ENCODE measurements around the gene ATG5. TPM values are rescaled to one million over a fixed set of nuclear protein-coding genes. Genes with fewer than 3 reads are reported as not detected.

Gene ATG5
- polyA plus RNA-seq, 1 of the 3 experiments (the other 2 are of a cell fraction), result 15.5 TPM

DNA sequence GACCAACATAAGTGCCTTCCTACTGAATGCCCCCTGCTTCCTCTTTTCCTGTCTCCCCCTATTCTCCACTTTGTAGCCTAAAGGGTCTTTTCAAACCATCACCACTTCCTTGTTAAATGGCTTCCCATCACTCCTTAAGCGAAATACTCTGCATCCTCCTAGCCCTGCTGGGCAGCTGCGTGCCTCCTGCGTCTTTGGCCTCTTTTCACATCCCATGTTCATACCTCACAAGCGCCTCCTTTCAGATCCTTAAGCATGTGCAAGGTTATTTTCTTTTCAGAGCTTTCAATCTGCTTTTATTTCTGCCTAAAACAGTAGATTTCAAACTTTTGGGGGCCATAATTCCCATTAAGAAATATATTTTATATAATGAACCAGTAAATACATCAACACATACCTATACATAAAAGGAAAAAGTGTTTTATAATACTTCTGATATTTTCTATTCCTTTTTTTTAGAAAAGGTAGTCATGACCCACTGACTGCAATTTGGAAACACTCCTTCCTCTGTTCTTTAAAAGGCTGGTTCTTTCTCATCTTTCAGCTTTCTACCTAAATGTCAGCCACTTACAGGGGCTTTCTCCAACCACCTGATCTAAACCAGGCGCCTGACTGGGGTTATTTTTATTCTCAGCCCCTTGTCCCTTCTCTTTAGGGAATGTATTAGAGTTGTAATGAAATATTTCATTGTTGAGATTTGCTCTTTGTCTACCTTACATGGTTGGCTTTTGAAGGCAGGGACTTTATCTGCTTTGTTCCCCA, 155.3 kb downstream of the ATG5 start:
- no peaks in the 10 kb centered on the region for H3K36me3 ChIP-seq (replicated peaks in 1 of 2; ENCODE audit: control insufficient read depth in 1 of 2, insufficient read depth in 2 of 2, low read length in 1 of 2)
- no peak overlapping the region for H3K4me3 ChIP-seq (ENCODE audit: low read depth in 2 of 2, low read length in 1 of 2)
- H3K9me3 ChIP-seq, result no peaks in the 10 kb centered on the region
- H3F3A ChIP-seq (replicated peaks; ENCODE audit: insufficient read depth), result no peaks in the 10 kb centered on the region
- H4K20me1 ChIP-seq (ENCODE audit: insufficient read depth), result no peaks in the 10 kb centered on the region
- no peaks in the 10 kb centered on the region for H3K4me1 ChIP-seq (ENCODE audit: control insufficient read depth in 1 of 2, insufficient read depth in 2 of 2, low read depth in 1 of 2, low read length in 1 of 2)
- ChIA-PET POLR2A (no interaction called here), CTCF (no interaction called here)
- no peak overlapping the region for H2AFZ ChIP-seq (ENCODE audit: low read depth)
- no peaks in the 10 kb centered on the region for H3K27me3 ChIP-seq (ENCODE audit: insufficient read depth)
- H3K27ac ChIP-seq (ENCODE audit: low read depth in 2 of 2, low read length in 1 of 2), result no peak overlapping the region
- no peak overlapping the region for H3K4me2 ChIP-seq
- TF ChIP-seq NRF1 (IDR thresholded peaks at IDR 0.05; ENCODE audit: low read depth, low read length) (no peak), TEAD4 (IDR thresholded peaks at IDR 0.05; ENCODE audit: borderline replicate concordance, insufficient read depth) (no peak), NFIC (IDR thresholded peaks at IDR 0.05; ENCODE audit: borderline replicate concordance) (no peak), MEF2A (IDR thresholded peaks at IDR 0.05; ENCODE audit: borderline replicate concordance, low read depth) (no peak), GABPA (IDR thresholded peaks at IDR 0.05; ENCODE audit: low read depth) (no peak), EZH2phosphoT487 (IDR thresholded peaks at IDR 0.05; ENCODE audit: borderline replicate concordance, low read depth) (no peak), TCF12 (IDR thresholded peaks at IDR 0.05) (no peak), RXRA (IDR thresholded peaks at IDR 0.05; ENCODE audit: borderline replicate concordance, low read depth) (no peak), EP300 (IDR thresholded peaks at IDR 0.05; ENCODE audit: borderline replicate concordance in 1 of 2, low read depth in 1 of 2, low read length in 1 of 2) (no peak), SIN3A (IDR thresholded peaks at IDR 0.05; ENCODE audit: borderline replicate concordance, low read depth, low read length) (no peak), RCOR1 (IDR thresholded peaks at IDR 0.05; ENCODE audit: low read length) (no peak), MXI1 (IDR thresholded peaks at IDR 0.05; ENCODE audit: low read depth, low read length) (no peak)
- TF ChIP-seq, protein P1, sequence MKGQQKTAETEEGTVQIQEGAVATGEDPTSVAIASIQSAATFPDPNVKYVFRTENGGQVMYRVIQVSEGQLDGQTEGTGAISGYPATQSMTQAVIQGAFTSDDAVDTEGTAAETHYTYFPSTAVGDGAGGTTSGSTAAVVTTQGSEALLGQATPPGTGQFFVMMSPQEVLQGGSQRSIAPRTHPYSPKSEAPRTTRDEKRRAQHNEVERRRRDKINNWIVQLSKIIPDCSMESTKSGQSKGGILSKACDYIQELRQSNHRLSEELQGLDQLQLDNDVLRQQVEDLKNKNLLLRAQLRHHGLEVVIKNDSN (IDR thresholded peaks at IDR 0.05; ENCODE audit: borderline replicate concordance, low read depth), result no peak
- TF ChIP-seq, protein P2, sequence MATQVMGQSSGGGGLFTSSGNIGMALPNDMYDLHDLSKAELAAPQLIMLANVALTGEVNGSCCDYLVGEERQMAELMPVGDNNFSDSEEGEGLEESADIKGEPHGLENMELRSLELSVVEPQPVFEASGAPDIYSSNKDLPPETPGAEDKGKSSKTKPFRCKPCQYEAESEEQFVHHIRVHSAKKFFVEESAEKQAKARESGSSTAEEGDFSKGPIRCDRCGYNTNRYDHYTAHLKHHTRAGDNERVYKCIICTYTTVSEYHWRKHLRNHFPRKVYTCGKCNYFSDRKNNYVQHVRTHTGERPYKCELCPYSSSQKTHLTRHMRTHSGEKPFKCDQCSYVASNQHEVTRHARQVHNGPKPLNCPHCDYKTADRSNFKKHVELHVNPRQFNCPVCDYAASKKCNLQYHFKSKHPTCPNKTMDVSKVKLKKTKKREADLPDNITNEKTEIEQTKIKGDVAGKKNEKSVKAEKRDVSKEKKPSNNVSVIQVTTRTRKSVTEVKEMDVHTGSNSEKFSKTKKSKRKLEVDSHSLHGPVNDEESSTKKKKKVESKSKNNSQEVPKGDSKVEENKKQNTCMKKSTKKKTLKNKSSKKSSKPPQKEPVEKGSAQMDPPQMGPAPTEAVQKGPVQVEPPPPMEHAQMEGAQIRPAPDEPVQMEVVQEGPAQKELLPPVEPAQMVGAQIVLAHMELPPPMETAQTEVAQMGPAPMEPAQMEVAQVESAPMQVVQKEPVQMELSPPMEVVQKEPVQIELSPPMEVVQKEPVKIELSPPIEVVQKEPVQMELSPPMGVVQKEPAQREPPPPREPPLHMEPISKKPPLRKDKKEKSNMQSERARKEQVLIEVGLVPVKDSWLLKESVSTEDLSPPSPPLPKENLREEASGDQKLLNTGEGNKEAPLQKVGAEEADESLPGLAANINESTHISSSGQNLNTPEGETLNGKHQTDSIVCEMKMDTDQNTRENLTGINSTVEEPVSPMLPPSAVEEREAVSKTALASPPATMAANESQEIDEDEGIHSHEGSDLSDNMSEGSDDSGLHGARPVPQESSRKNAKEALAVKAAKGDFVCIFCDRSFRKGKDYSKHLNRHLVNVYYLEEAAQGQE (IDR thresholded peaks at IDR 0.05; ENCODE audit: low read depth, low read length), result no peak
- H3K9ac ChIP-seq, result no peak overlapping the region
- no peaks in the 10 kb centered on the region for H3K79me2 ChIP-seq (ENCODE audit: insufficient read depth)
- H3K9me2 ChIP-seq, result no peaks in the 10 kb centered on the region
- WGBS (ENCODE audit: low lambda C conversion rate), result 92% methylated on average over 5 of the region's 5 CpGs
- no peak for DNase-seq

Data from SK-N-SH (cell line).